HG02759 (cell line): ENCODE data around the gene GALE.

ENCODE experiments used
- ATAC-seq: cut with Tn5 transposase; IDR thresholded peaks from one replicate; pipeline ENCODE4 v1.9.1; 2021; ENCODE audit warnings: mild to moderate bottlenecking, moderate library complexity; ENCODE audit not compliant: unreplicated experiment

The GALE gene

GRCh38 chr1:23756676-23757075 lies 43.9 kb downstream of the GALE start:
- ATAC-seq: no peak

- ATAC-seq: no peak
Observed at GRCh38 chr1:23752909-23753308, 47.6 kb downstream of the GALE start.

- ATAC-seq: no peak
Observed at GRCh38 chr1:23751815-23752200, 48.7 kb downstream of the GALE start.

DNA sequence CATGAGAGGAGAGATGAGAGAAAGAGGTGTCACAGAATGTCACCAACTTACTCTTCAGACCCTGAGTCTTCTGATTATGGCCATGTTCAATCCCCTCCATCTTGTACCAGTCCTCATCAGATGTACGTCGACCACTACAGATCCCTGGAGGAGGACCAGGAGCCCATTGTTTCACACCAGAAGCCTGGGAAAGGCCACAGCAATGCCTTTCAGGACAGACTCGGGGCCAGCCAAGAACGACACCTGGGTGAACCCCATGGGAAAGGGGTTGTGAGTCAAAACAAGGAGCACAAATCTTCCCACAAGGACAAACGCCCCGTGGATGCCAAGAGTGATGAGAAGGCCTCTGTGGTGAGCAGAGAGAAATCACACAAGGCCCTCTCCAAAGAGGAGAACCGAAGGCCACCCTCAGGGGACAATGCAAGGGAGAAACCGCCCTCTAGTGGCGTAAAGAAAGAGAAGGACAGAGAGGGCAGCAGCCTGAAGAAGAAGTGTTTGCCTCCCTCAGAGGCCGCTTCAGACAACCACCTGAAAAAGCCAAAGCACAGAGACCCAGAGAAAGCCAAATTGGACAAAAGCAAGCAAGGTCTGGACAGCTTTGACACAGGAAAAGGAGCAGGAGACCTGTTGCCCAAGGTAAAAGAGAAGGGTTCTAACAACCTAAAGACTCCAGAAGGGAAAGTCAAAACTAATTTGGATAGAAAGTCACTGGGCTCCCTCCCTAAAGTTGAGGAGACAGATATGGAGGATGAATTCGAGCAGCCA lies 49.3 kb downstream of the GALE start:
- ATAC-seq: no peak

GRCh38 chr1:23748016-23748415 lies 52.5 kb downstream of the GALE start:
- ATAC-seq: no peak
